Right lobe of liver (tissue), 6 donors: ENCODE measurements around the gene MTCP1. TPM values are rescaled to one million over a fixed set of nuclear protein-coding genes. Genes with fewer than 3 reads are reported as not detected.
A peak's percentile ranks its signal among the peaks of the same experiment; 100 is the strongest.

Experiments used
- ATAC-seq, 4 donors: fragments of 200-7000 bp; cut with Tn5 transposase; one replicate each; pipeline ENCODE4 v1.9.1; 2020; ENCODE audit warnings: mild to moderate bottlenecking in 4 of 4, moderate library complexity in 4 of 4
- DNase-seq, 3 donors: peaks; one replicate each; pipeline ENCODE4 v3.0.0-alpha.2; 2020
- H3K27ac ChIP-seq, 3 donors: fragments of 200-600 bp; one replicate each; pipeline ENCODE4 v1.8.0; 2022
- H3K27me3 ChIP-seq, 2 donors: fragments of 200-600 bp; one replicate each; pipeline ENCODE4 v1.8.0; 2022
- H3K36me3 ChIP-seq, 4 donors: fragments of 200-600 bp; sonication (generic) in 1 of 4; one replicate each; pipeline versions ENCODE4 v1.5.1 to v1.8.0; 2017 to 2022; ENCODE audit warnings: control low read depth in 1 of 4
- H3K4me1 ChIP-seq, 4 donors: fragments of 200-600 bp; sonication (generic) in 1 of 4; one replicate each; pipeline versions ENCODE4 v1.5.1 to v1.8.0; 2017 to 2022; ENCODE audit warnings: control low read depth in 1 of 4
- H3K4me3 ChIP-seq, 3 donors: fragments of 200-600 bp; one replicate each; pipeline ENCODE4 v1.8.0; 2022
- H3K9me3 ChIP-seq, 4 donors: fragments of 200-600 bp; sonication (generic) in 1 of 4; one replicate each; pipeline versions ENCODE4 v1.5.1 to v1.8.0; 2017 to 2022; ENCODE audit warnings: control low read depth in 1 of 4
- POLR2A ChIP-seq: fragments of 450-650 bp; IDR thresholded peaks from one replicate; pipeline ENCODE4 v1.6.1; 2017; ENCODE audit warnings: antibody characterized with exemption, mild to moderate bottlenecking
- WGBS: methylation state at CpG from one replicate; pipeline ENCODE4 v1.1.6; 2018; ENCODE audit warnings: low coverage, low lambda C conversion rate; ENCODE audit not compliant: insufficient coverage; ENCODE audit errors: missing lambda C conversion rate; 5-methylcytosine and 5-hydroxymethylcytosine counted together
- intact Hi-C, 2 donors: fragments of 100-400 bp; cut with DNase I; formaldehyde crosslinking; loops; one replicate each; pipeline versions ENCODE4 v1.11.2 to v1.14.1; 2022
- total RNA-seq, 6 experiments: library from RNA; depleted of rRNA in 2 of 6; stranded (reverse); fragments of >200 nt in 2 of 6; fragmentation: NEBNext Ultra II Directional in 3 of 6; extraction: Animal tissue kit (Norgen Biotek cat#: 25700) in 3 of 6; gene quantifications; one replicate each; pipeline versions ENCODE4 v1.1.0 to v1.2.4, GENCODE V29; 2016 to 2023
- TF ChIP-seq, protein P1 (sequence below), 4 donors: fragments of 200-600 bp in 3 of 4; fragments of 450-650 bp in 1 of 4; IDR thresholded peaks; one replicate each; pipeline versions ENCODE4 v1.5.1 to v1.8.0; 2016 to 2022; ENCODE audit warnings: antibody characterized with exemption in 4 of 4, mild to moderate bottlenecking in 2 of 4
- donor health status: DM: no; HTN: yes; CAD: no.
- donor health status: DM: no; HTN: no; CAD: no.
- donor health status: DM: no; HTN: no; CAD: no.
- donor health status: DM: no; HTN: yes; CAD: no.
- donor health status: DM: no; HTN: yes; CAD: no.

Gene MTCP1
- total RNA-seq, 6 experiments from 2014 or later: 0.98 to 26.8 (median 16.6) TPM

- DNase-seq (peak in 2 of 3 donors; percentile 49 to 54), ATAC-seq (peak; percentile 60 to 70 (median 62))
- no peaks in the 10 kb centered on the region for H3K4me1 ChIP-seq
- H3K27ac ChIP-seq: no peak overlapping the region
- TF ChIP-seq, protein P1, sequence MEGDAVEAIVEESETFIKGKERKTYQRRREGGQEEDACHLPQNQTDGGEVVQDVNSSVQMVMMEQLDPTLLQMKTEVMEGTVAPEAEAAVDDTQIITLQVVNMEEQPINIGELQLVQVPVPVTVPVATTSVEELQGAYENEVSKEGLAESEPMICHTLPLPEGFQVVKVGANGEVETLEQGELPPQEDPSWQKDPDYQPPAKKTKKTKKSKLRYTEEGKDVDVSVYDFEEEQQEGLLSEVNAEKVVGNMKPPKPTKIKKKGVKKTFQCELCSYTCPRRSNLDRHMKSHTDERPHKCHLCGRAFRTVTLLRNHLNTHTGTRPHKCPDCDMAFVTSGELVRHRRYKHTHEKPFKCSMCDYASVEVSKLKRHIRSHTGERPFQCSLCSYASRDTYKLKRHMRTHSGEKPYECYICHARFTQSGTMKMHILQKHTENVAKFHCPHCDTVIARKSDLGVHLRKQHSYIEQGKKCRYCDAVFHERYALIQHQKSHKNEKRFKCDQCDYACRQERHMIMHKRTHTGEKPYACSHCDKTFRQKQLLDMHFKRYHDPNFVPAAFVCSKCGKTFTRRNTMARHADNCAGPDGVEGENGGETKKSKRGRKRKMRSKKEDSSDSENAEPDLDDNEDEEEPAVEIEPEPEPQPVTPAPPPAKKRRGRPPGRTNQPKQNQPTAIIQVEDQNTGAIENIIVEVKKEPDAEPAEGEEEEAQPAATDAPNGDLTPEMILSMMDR (IDR thresholded peaks at IDR 0.05): peak; percentile 43 to 57 (median 54)
- no peak for TF ChIP-seq POLR2A
- H3K9me3 ChIP-seq: no peaks in the 10 kb centered on the region
- H3K27me3 ChIP-seq: no peaks in the 10 kb centered on the region
- 71% methylated on average over 18 of the region's 24 CpGs for WGBS
- intact Hi-C loops: no loop called here
- no peak overlapping the region for H3K4me3 ChIP-seq
- H3K36me3 ChIP-seq: no peaks in the 10 kb centered on the region
Observed at GRCh38 chrX:155086202-155086840, 15.4 kb upstream of the MTCP1 start.

DNA sequence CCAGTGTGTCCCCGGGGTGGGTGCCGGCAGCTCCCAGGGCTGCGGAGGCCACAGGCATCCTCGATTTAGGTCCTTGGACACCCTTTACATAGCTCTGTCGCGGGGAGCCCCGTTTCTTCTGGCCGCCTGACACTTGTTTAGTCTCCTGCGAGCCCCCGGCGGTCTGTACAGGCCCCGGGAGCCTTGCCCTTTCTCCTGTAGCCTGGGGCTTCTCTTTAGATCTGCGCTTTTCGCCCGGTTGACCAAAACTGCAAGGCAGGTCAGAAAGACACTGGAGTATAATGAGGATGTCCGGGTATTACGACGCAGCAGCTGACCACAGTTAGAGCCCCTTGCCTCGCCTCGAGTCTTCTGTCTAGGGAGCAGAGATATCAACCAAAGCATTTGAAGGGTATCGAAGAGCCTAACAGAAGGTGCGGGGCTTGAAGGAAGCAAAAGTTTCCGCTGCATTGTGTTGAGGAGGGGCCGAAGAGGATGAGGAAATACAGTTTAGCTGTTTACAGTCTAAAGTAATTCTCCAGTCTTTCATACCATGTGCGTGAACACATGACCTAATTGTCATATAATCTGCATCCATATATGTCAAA is 851 bp upstream of the MTCP1 start:
- Histone ChIP-seq H3K27ac (peak overlapping the region; percentile 52 to 65 (median 62)), H3K4me1 (peaks cover 0 to 6% (median 0%) of the 10 kb centered on the region in 4 donors), H3K27me3 (no peaks in the 10 kb centered on the region), H3K9me3 (no peaks in the 10 kb centered on the region), H3K4me3 (peak overlapping the region; percentile 49 to 66 (median 63)), H3K36me3 (peaks cover 0 to 3% (median 2%) of the 10 kb centered on the region in 4 donors)
- peak in 3 of 4 donors; percentile 3 to 55 (median 6) for ATAC-seq
- intact Hi-C loops: no loop called here
- TF ChIP-seq, protein P1 (IDR thresholded peaks at IDR 0.05): no peak
- no peak for TF ChIP-seq POLR2A
- DNase-seq: peak in 1 of 3 donors; percentile 62
- WGBS: 30% methylated on average over 13 of the region's 25 CpGs

- WGBS: 25% methylated on average over 14 of the region's 16 CpGs
Observed at GRCh38 chrX:155070663-155070974, 317 bp downstream of the MTCP1 start.

GRCh38 chrX:155070038-155070437 is 898 bp downstream of the MTCP1 start:
- DNase-seq (no peak), ATAC-seq (no peak)
- H3K4me1 ChIP-seq: peaks cover 0 to 18% (median 0%) of the 10 kb centered on the region in 4 donors
- no peaks in the 10 kb centered on the region for H3K9me3 ChIP-seq
- H3K27me3 ChIP-seq: no peaks in the 10 kb centered on the region
- 29% methylated on average over 12 of the region's 12 CpGs for WGBS
- H3K27ac ChIP-seq: peak overlapping the region; percentile 52 to 88 (median 78)
- no peak for TF ChIP-seq POLR2A
- TF ChIP-seq, protein P1 (IDR thresholded peaks at IDR 0.05): no peak
- intact Hi-C loops: no loop called here
- peak overlapping the region; percentile 56 to 62 (median 62) for H3K4me3 ChIP-seq
- H3K36me3 ChIP-seq: no peaks in the 10 kb centered on the region

More at GRCh38 chrX:155070663-155070974, 317 bp downstream of the MTCP1 start:
- Histone ChIP-seq H3K27me3 (no peaks in the 10 kb centered on the region), H3K4me1 (peaks cover 0 to 15% (median 0%) of the 10 kb centered on the region in 4 donors), H3K36me3 (peaks cover 0 to under 1% (median 0%) of the 10 kb centered on the region in 4 donors), H3K27ac (peak overlapping the region; percentile 52 to 88 (median 78)), H3K9me3 (no peaks in the 10 kb centered on the region), H3K4me3 (peak overlapping the region; percentile 56 to 62 (median 62))
- intact Hi-C loops: no loop called here
- DNase-seq: peak in 1 of 3 donors; percentile 62
- TF ChIP-seq POLR2A: no peak
- TF ChIP-seq, protein P1 (IDR thresholded peaks at IDR 0.05): no peak
- ATAC-seq: peak in 3 of 4 donors; percentile 7 to 34 (median 8)
